ENCODE measurements around the gene CFAP251.
"Not testable (repeated sequence)": the region's sequence is repeated elsewhere in the genome, so short reads cannot be mapped to it uniquely, and the experiment has no call there.

Gene CFAP251

GRCh38 chr12:121980191-121980891, 61.9 kb downstream of the CFAP251 start:
- no peak for DNase-seq

GRCh38 chr12:121980892-121981272, 62.5 kb downstream of the CFAP251 start:
- DNase-seq: no peak

- no peak for DNase-seq
These were observed 63.1 kb downstream of the CFAP251 start for GRCh38 chr12:121981456-121981855.

- no peak for DNase-seq
These were observed 64.6 kb downstream of the CFAP251 start for GRCh38 chr12:121982950-121983349.

- no peak for DNase-seq
These were observed 65.3 kb downstream of the CFAP251 start for GRCh38 chr12:121983536-121984210.

- DNase-seq: no peak
These were observed 68.3 kb downstream of the CFAP251 start for GRCh38 chr12:121986489-121987245.

- not testable (repeated sequence) for DNase-seq
These were observed 70.1 kb downstream of the CFAP251 start for GRCh38 chr12:121988519-121988918.

- DNase-seq: no peak
These were observed 71.1 kb downstream of the CFAP251 start for GRCh38 chr12:121989276-121990113.

GRCh38 chr12:121990114-121990647, 71.8 kb downstream of the CFAP251 start:
- no peak for DNase-seq

GRCh38 chr12:121990692-121991603, 72.6 kb downstream of the CFAP251 start:
- DNase-seq: no peak

- peak; percentile 91 for DNase-seq
These were observed 73.9 kb downstream of the CFAP251 start for GRCh38 chr12:121992059-121992879.

GRCh38 chr12:121996050-121996944, 77.9 kb downstream of the CFAP251 start:
- no peak for DNase-seq

- DNase-seq: no peak
These were observed 78.7 kb downstream of the CFAP251 start for GRCh38 chr12:121996945-121997612.

- DNase-seq: no peak
These were observed 83.2 kb downstream of the CFAP251 start for GRCh38 chr12:122001466-122002209.

- no peak for DNase-seq
These were observed 85.5 kb downstream of the CFAP251 start for GRCh38 chr12:122003651-122004611.

GRCh38 chr12:122004633-122005071, 86.3 kb downstream of the CFAP251 start:
- no peak for DNase-seq

- DNase-seq: no peak
These were observed 86.9 kb downstream of the CFAP251 start for GRCh38 chr12:122005252-122005776.
